Measurements from ENCODE around the gene LCNL1.

DNA sequence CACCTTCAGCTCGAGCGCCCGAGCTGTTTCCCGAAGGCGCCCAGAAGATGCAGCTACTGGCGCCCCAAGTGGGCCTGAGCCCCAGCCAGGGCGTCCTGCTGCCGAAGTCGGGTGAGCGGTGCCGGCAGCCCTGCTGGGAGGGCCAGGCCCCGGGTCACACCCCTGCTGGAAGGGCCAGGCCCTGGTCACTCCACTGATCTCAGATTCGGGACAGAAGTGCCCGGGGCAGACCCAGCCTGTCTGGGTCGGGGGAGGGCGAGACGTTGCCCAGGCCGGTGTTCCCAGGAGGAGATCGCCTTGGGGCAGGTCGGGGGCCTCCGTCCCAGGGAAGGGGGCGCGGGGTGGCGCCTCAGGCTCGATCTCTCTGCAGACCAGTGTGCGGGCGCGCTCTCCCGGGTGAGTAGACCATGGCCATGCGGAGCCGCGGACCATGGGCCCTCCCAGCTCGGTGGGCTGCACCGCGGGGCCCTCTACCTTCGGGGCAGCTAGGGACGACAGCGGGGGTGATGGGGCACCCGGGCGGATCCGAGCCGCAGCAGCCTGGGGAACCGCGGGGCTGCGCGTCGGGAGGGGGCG, 2.3 kb downstream of the LCNL1 start:
- TF ChIP-seq EZH2 (IDR thresholded peaks at IDR 0.05; ENCODE audit: insufficient read depth, low read length): peak; percentile 97
- TF ChIP-seq, protein P1, sequence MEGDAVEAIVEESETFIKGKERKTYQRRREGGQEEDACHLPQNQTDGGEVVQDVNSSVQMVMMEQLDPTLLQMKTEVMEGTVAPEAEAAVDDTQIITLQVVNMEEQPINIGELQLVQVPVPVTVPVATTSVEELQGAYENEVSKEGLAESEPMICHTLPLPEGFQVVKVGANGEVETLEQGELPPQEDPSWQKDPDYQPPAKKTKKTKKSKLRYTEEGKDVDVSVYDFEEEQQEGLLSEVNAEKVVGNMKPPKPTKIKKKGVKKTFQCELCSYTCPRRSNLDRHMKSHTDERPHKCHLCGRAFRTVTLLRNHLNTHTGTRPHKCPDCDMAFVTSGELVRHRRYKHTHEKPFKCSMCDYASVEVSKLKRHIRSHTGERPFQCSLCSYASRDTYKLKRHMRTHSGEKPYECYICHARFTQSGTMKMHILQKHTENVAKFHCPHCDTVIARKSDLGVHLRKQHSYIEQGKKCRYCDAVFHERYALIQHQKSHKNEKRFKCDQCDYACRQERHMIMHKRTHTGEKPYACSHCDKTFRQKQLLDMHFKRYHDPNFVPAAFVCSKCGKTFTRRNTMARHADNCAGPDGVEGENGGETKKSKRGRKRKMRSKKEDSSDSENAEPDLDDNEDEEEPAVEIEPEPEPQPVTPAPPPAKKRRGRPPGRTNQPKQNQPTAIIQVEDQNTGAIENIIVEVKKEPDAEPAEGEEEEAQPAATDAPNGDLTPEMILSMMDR (IDR thresholded peaks at IDR 0.05; ENCODE audit: insufficient read depth, low read depth, low read length): no peak

All from astrocyte (in vitro differentiated cells and primary cell).